HG03196 (cell line): Measurements from ENCODE around the gene MAB21L4.

ENCODE experiments used
- ATAC-seq: cut with Tn5 transposase; IDR thresholded peaks from one replicate; pipeline ENCODE4 v1.9.1; 2021; ENCODE audit not compliant: unreplicated experiment

Gene MAB21L4

GRCh38 chr2:240869109-240869955, 26.6 kb downstream of the MAB21L4 start:
- ATAC-seq, result no peak

GRCh38 chr2:240868286-240869108, 27.5 kb downstream of the MAB21L4 start, which contains the start of gene AGXT:
TSS of gene AGXT (plus strand) at chr2:240868824. CDS start at chr2:240868866, 42 bp downstream.
- no peak for ATAC-seq

- ATAC-seq, result no peak
Measured at GRCh38 chr2:240865391-240865790, 30.6 kb downstream of the MAB21L4 start.

GRCh38 chr2:240864475-240864874, 31.5 kb downstream of the MAB21L4 start:
- no peak for ATAC-seq

GRCh38 chr2:240861547-240861946, 34.4 kb downstream of the MAB21L4 start:
- ATAC-seq, result no peak

GRCh38 chr2:240858871-240859270, 37.1 kb downstream of the MAB21L4 start:
- no peak for ATAC-seq

GRCh38 chr2:240858321-240858720, 37.6 kb downstream of the MAB21L4 start:
- no peak for ATAC-seq

- ATAC-seq, result no peak
Measured at GRCh38 chr2:240857039-240858008, 38.6 kb downstream of the MAB21L4 start.

- no peak for ATAC-seq
Measured at GRCh38 chr2:240856151-240856980, 39.6 kb downstream of the MAB21L4 start.

GRCh38 chr2:240855670-240856069, 40.3 kb downstream of the MAB21L4 start:
- no peak for ATAC-seq

- ATAC-seq, result no peak
Measured at GRCh38 chr2:240852671-240853314, 43.2 kb downstream of the MAB21L4 start.

GRCh38 chr2:240851078-240851991, 44.6 kb downstream of the MAB21L4 start:
- no peak for ATAC-seq

GRCh38 chr2:240850756-240851077, 45.2 kb downstream of the MAB21L4 start:
- ATAC-seq, result no peak

- ATAC-seq, result no peak
Measured at GRCh38 chr2:240850026-240850425, 45.9 kb downstream of the MAB21L4 start.

- ATAC-seq, result no peak
Measured at GRCh38 chr2:240848900-240849680, 46.9 kb downstream of the MAB21L4 start.

- ATAC-seq, result no peak
Measured at GRCh38 chr2:240847817-240848216, 48.1 kb downstream of the MAB21L4 start.

GRCh38 chr2:240846873-240847595, 48.9 kb downstream of the MAB21L4 start:
- ATAC-seq, result no peak
